Spleen (tissue), 11 donors: ENCODE results near the gene GYPC. TPM values are rescaled to one million over a fixed set of nuclear protein-coding genes. Genes with fewer than 3 reads are reported as not detected.
A peak's percentile ranks its signal among the peaks of the same experiment; 100 is the strongest.
"Not testable (repeated sequence)": the region's sequence is repeated elsewhere in the genome, so short reads cannot be mapped to it uniquely, and the experiment has no call there.

Experiments used
- DNase-seq: peaks from one replicate; pipeline ENCODE4 v3.0.0-alpha.2; 2020
- H3K27ac ChIP-seq, 8 donors: fragments of 200-600 bp; sonication (generic) in 7 of 8; 1 replicate in 4 of 8; 2 replicates in 4 of 8; pipeline versions ENCODE4 v1.5.0 to v1.8.0; 2016 to 2021; ENCODE audit warnings: inconsistent platforms in 4 of 8, mild to moderate bottlenecking in 4 of 8, moderate library complexity in 1 of 8
- H3K27me3 ChIP-seq, 7 donors: fragments of 200-600 bp; sonication (generic) in 6 of 7; replicated peaks in 1 of 7; 1 replicate in 4 of 7; 2 replicates in 3 of 7; pipeline versions ENCODE4 v1.5.0 to v1.8.0; 2016 to 2021; ENCODE audit warnings: inconsistent platforms in 3 of 7, mild to moderate bottlenecking in 1 of 7
- H3K36me3 ChIP-seq, 6 donors: fragments of 200-600 bp; sonication (generic) in 5 of 6; 1 replicate in 4 of 6; 2 replicates in 2 of 6; pipeline versions ENCODE4 v1.5.0 to v1.8.0; 2016 to 2021; ENCODE audit warnings: inconsistent platforms in 2 of 6
- H3K4me1 ChIP-seq, 6 donors: fragments of 200-600 bp; sonication (generic) in 5 of 6; 1 replicate in 3 of 6; 2 replicates in 3 of 6; pipeline versions ENCODE4 v1.5.0 to v1.8.0; 2016 to 2021; ENCODE audit warnings: inconsistent platforms in 3 of 6
- H3K4me3 ChIP-seq, 8 donors: fragments of 200-600 bp; sonication (generic) in 7 of 8; 1 replicate in 4 of 8; 2 replicates in 4 of 8; pipeline versions ENCODE4 v1.5.0 to v1.8.0; 2016 to 2021; ENCODE audit warnings: inconsistent platforms in 4 of 8, mild to moderate bottlenecking in 4 of 8, moderate library complexity in 2 of 8
- H3K9me3 ChIP-seq, 8 donors: fragments of 200-600 bp; sonication (generic) in 7 of 8; 1 replicate in 4 of 8; 2 replicates in 4 of 8; pipeline versions ENCODE4 v1.5.0 to v1.8.0; 2016 to 2021; ENCODE audit warnings: inconsistent platforms in 4 of 8
- CTCF ChIP-seq, 11 experiments: fragments of 200-600 bp in 7 of 11; fragments of 450-650 bp in 4 of 11; sonication (generic) in 4 of 11; IDR thresholded peaks in 8 of 11; conservative IDR thresholded peaks in 3 of 11; 1 replicate in 7 of 11; 2 replicates in 4 of 11; pipeline versions ENCODE4 v1.4.0 to v1.8.0; 2016 to 2021; ENCODE audit warnings: antibody characterized with exemption in 11 of 11, inconsistent platforms in 4 of 11, mild to moderate bottlenecking in 1 of 11
- POLR2A ChIP-seq, 3 donors: fragments of 450-650 bp; IDR thresholded peaks; one replicate each; pipeline ENCODE4 v1.5.1; 2017; ENCODE audit warnings: antibody characterized with exemption in 3 of 3, mild to moderate bottlenecking in 1 of 3
- POLR2AphosphoS5 ChIP-seq, 3 donors: sonication (generic); formaldehyde crosslinking; IDR thresholded peaks; one replicate each; pipeline ENCODE4 v1.5.1; 2017; ENCODE audit warnings: antibody characterized with exemption in 3 of 3
- WGBS, 5 donors: extraction: QIAGEN DNeasy Blood & Tissue Kit in 3 of 5; methylation state at CpG; one replicate each; pipeline versions ENCODE4 v1.1.5 to v1.1.7; 2013 to 2018; 5-methylcytosine and 5-hydroxymethylcytosine counted together
- intact Hi-C: fragments of 100-400 bp; cut with DNase I; formaldehyde crosslinking; loops from one replicate; pipeline ENCODE4 v1.15.0; 2023; ENCODE audit warnings: low total_unique reads
- polyA plus RNA-seq, 3 donors: library from polyadenylated mRNA; stranded (reverse); fragments of 200-250 nt; gene quantifications; one replicate each; pipeline ENCODE4 v1.2.1, GENCODE V29; 2013
- total RNA-seq, 7 donors: library from RNA; depleted of rRNA in 3 of 7; stranded (reverse); fragments of >200 nt in 3 of 7; fragmentation: NEBNext Ultra II Directional in 4 of 7; extraction: Animal tissue kit (Norgen Biotek cat#: 25700) in 4 of 7; gene quantifications; one replicate each; pipeline versions ENCODE4 v1.1.0 to v1.2.1, GENCODE V29; 2016 to 2021
- donor health status: healthy with polysubstance abuse.
- donor health status: DM: no; HTN: no; CAD: no; lungs with moderate emphysema.
- donor health status: DM: no; HTN: no; CAD: no.
- donor health status: Bipolar disorder and iron deficiency.
- donor health status: healthy.
- donor health status: DM: no; HTN: no; CAD: no.
- donor health status: DM: yes; HTN: yes; CAD: no.

GYPC gene
- total and polyA plus RNA-seq, 10 donors = 86.6 to 202 (median 153) TPM

- no peak overlapping the region for H3K27ac ChIP-seq
- no peaks in the 10 kb centered on the region for H3K9me3 ChIP-seq
- no peak for DNase-seq
- TF ChIP-seq POLR2AphosphoS5 (IDR thresholded peaks at IDR 0.05) = no peak
- TF ChIP-seq POLR2A (IDR thresholded peaks at IDR 0.05) = no peak
- no peak for TF ChIP-seq CTCF (IDR thresholded peaks at IDR 0.05 in 8 of 11, conservative IDR thresholded peaks at IDR 0.05 in 3 of 11)
- peaks cover 0 to 17% (median 5%) of the 10 kb centered on the region in 6 donors for H3K4me1 ChIP-seq
- no peak overlapping the region for H3K4me3 ChIP-seq
- no peaks in the 10 kb centered on the region for H3K27me3 ChIP-seq
- H3K36me3 ChIP-seq = no peaks in the 10 kb centered on the region
- intact Hi-C loops = no loop called here
- WGBS, 5 donors = 48 to 70% (median 64%) methylated on average over 5 of the region's 5 CpGs
Observed at GRCh38 chr2:126715576-126716406, 59.8 kb downstream of the GYPC start.

GRCh38 chr2:126717277-126717676 lies 61.3 kb downstream of the GYPC start:
- intact Hi-C loops, H3K27ac ChIP-seq, H3K36me3 ChIP-seq, H3K27me3 ChIP-seq, H3K9me3 ChIP-seq, H3K4me3 ChIP-seq: not testable (repeated sequence)
- WGBS, 5 donors = 96 to 98% (median 97%) methylated on average over 10 of the region's 10 CpGs
- peak; percentile 43 for DNase-seq
- peaks cover 0 to 17% (median 5%) of the 10 kb centered on the region in 6 donors for H3K4me1 ChIP-seq

GRCh38 chr2:126717928-126718327 lies 62.0 kb downstream of the GYPC start:
- WGBS, 5 donors = 91 to 94% (median 93%) methylated on average over 5 of the region's 5 CpGs
- H3K4me3 ChIP-seq = no peak overlapping the region
- H3K36me3 ChIP-seq = no peaks in the 10 kb centered on the region
- no peaks in the 10 kb centered on the region for H3K27me3 ChIP-seq
- no peak for DNase-seq
- TF ChIP-seq POLR2AphosphoS5 (IDR thresholded peaks at IDR 0.05) = no peak
- no peak for TF ChIP-seq POLR2A (IDR thresholded peaks at IDR 0.05)
- TF ChIP-seq CTCF (IDR thresholded peaks at IDR 0.05 in 8 of 11, conservative IDR thresholded peaks at IDR 0.05 in 3 of 11) = no peak
- H3K4me1 ChIP-seq = peaks cover 0 to 17% (median 5%) of the 10 kb centered on the region in 6 donors
- no peaks in the 10 kb centered on the region for H3K9me3 ChIP-seq
- H3K27ac ChIP-seq = no peak overlapping the region
- intact Hi-C loops = no loop called here

GRCh38 chr2:126719191-126719832 lies 63.4 kb downstream of the GYPC start:
- DNase-seq = no peak
- Histone ChIP-seq H3K4me3 (no peak overlapping the region), H3K36me3 (no peaks in the 10 kb centered on the region), H3K27ac (peak overlapping the region in 4 of 8 donors; percentile 27 to 55 (median 47)), H3K4me1 (peaks cover 0 to 17% (median 5%) of the 10 kb centered on the region in 6 donors), H3K27me3 (no peaks in the 10 kb centered on the region), H3K9me3 (peaks cover 0 to 7% (median 0%) of the 10 kb centered on the region in 8 donors)
- TF ChIP-seq CTCF (IDR thresholded peaks at IDR 0.05 in 8 of 11, conservative IDR thresholded peaks at IDR 0.05 in 3 of 11) (no peak), POLR2AphosphoS5 (IDR thresholded peaks at IDR 0.05) (peak in 1 of 3 donors; percentile 20)
- intact Hi-C loops = no loop called here
- 58 to 74% (median 66%) methylated on average over 3 of the region's 3 CpGs for WGBS, 5 donors
